Measurements from ENCODE around the gene SEMA3F.

GRCh38 chr3:50161320-50161719, 6.2 kb downstream of the SEMA3F start:
- no peak for TF ChIP-seq CTCF (IDR thresholded peaks at IDR 0.05)
- TF ChIP-seq ZFP36 (IDR thresholded peaks at IDR 0.05; ENCODE audit: borderline replicate concordance, partially characterized antibody), result no peak
- TF ChIP-seq MAX (IDR thresholded peaks at IDR 0.05), result no peak
- TF ChIP-seq POLR2A (IDR thresholded peaks at IDR 0.05; ENCODE audit: low read length), result no peak
- TF ChIP-seq RCOR1 (IDR thresholded peaks at IDR 0.05; ENCODE audit: low read depth, low read length), result no peak
- TF ChIP-seq SMC3 (IDR thresholded peaks at IDR 0.05), result no peak
- TF ChIP-seq RFX5 (IDR thresholded peaks at IDR 0.05), result no peak

Data from A549 (cell line).